Activated naive CD4-positive, alpha-beta T cell treated with anti-CD3 and anti-CD28 coated beads, Interleukin-2, amount 50 U/mL, for 24 hours (primary cell): ENCODE measurements around the gene SPATA13.

Source experiments
- H3K27ac Mint-ChIP-seq: one replicate; pipeline ENCODE4 v1.8.0; 2021; ENCODE audit warnings: mild to moderate bottlenecking, mixed read lengths
- H3K27me3 Mint-ChIP-seq: one replicate; pipeline ENCODE4 v1.8.0; 2021; ENCODE audit warnings: mixed read lengths
- H3K36me3 Mint-ChIP-seq: one replicate; pipeline ENCODE4 v1.8.0; 2021; ENCODE audit warnings: mixed read lengths
- H3K4me1 Mint-ChIP-seq: one replicate; pipeline ENCODE4 v1.8.0; 2021; ENCODE audit warnings: mixed read lengths
- H3K4me3 Mint-ChIP-seq: one replicate; pipeline ENCODE4 v1.8.0; 2021; ENCODE audit warnings: mild to moderate bottlenecking, mixed read lengths
- H3K9me3 Mint-ChIP-seq: one replicate; pipeline ENCODE4 v1.8.0; 2021; ENCODE audit warnings: mixed read lengths

SPATA13 gene

DNA sequence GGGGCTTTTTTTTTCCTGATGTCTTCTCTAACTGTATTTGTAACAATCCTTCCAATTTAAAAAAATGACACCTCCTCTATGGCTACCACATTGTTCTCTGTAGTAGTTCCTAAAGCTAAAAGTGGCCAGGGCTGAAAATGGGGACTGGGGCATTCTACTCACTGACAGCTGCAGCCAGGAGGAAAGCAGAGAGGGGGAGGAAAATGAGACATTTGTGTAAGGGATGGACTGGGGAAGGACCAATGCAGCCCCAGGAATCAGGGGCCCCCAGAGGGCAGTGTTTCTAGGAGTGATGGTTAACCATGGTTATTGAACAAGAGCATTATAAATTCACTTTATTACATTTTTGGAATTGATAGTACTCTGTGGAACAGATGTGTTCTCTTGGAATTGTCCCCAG lies 114.5 kb downstream of the SPATA13 start:
- H3K9me3 Mint-ChIP-seq: no peaks in the 10 kb centered on the region

DNA sequence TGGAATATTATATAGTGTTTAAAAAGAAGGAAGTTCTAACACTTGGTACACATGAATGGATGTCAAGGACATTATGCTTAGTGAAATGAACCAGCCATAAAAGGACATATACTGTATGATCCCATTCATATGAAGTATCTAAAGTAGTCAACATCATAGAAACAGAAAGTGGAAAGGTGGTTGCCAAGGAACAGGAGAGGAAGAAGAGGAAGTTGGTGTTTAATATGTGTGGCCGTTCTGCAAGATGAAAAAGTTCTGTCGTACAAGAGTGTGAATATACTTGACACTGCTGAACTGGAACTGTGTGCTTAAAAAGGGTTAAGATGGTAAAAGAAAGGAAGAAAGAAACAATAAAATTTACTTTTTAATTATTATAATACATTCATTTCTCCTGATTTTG lies 115.8 kb downstream of the SPATA13 start:
- peaks cover 94% of the 10 kb centered on the region for H3K4me1 Mint-ChIP-seq

More for the DNA sequence above, 114.5 kb downstream of the SPATA13 start:
- H3K27ac Mint-ChIP-seq: peak overlapping the region; percentile 98
- peaks cover 94% of the 10 kb centered on the region for H3K4me1 Mint-ChIP-seq
- peak overlapping the region; percentile 90 for H3K4me3 Mint-ChIP-seq
- H3K36me3 Mint-ChIP-seq: peaks cover 11% of the 10 kb centered on the region
- H3K27me3 Mint-ChIP-seq: no peaks in the 10 kb centered on the region

DNA sequence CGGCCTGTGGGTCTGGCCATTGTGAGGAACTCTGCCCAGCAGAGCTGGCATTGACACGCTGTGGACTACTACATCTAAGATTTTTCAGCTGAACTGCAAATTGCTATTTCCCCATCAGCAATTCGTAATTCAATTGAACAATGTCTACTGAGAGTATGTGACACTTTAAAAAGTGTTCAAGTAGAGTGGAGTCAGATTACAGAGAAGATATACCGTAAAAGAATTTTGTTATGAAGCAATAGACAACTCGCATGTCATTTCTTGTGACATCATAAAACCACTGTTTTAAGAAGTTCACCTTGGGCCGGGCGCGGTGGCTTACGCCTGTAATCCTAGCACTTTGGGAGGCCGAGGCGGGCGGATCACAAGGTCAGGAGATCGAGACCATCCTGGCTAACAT lies 116.3 kb downstream of the SPATA13 start:
- H3K4me1 Mint-ChIP-seq: peaks cover 94% of the 10 kb centered on the region
- H3K4me3 Mint-ChIP-seq: peak overlapping the region; percentile 70
- H3K36me3 Mint-ChIP-seq: peaks cover 11% of the 10 kb centered on the region
- H3K9me3 Mint-ChIP-seq: no peaks in the 10 kb centered on the region
- H3K27ac Mint-ChIP-seq: peak overlapping the region; percentile 72
- H3K27me3 Mint-ChIP-seq: no peaks in the 10 kb centered on the region

More for the DNA sequence above, 115.8 kb downstream of the SPATA13 start:
- H3K9me3 Mint-ChIP-seq: no peaks in the 10 kb centered on the region
- no peaks in the 10 kb centered on the region for H3K27me3 Mint-ChIP-seq
- peak overlapping the region; percentile 91 for H3K27ac Mint-ChIP-seq
- H3K36me3 Mint-ChIP-seq: peaks cover 11% of the 10 kb centered on the region
- peak overlapping the region; percentile 70 for H3K4me3 Mint-ChIP-seq

DNA sequence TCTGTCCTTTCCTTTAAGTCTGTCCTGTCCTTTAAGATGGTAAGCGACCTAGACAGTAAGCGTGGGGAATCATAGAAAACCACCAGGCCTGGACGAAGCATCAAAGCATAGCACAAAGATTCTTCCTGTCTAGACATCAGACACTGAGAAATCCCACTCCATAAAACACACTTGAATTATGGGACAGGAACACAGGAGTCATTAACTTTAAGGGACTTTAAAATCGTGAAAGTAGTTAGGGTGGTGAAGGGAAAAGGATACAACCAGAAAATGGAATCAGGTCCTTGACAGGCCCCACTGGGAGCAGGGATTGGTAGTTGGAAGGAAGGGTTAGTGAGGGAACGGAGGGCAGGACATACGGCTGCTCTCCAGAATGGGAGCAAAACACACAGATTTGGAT lies 117.2 kb downstream of the SPATA13 start:
- Mint-ChIP-seq H3K36me3 (peaks cover 10% of the 10 kb centered on the region), H3K27me3 (no peaks in the 10 kb centered on the region), H3K27ac (peak overlapping the region; percentile 95), H3K4me3 (peak overlapping the region; percentile 43), H3K4me1 (peaks cover 95% of the 10 kb centered on the region), H3K9me3 (no peaks in the 10 kb centered on the region)

DNA sequence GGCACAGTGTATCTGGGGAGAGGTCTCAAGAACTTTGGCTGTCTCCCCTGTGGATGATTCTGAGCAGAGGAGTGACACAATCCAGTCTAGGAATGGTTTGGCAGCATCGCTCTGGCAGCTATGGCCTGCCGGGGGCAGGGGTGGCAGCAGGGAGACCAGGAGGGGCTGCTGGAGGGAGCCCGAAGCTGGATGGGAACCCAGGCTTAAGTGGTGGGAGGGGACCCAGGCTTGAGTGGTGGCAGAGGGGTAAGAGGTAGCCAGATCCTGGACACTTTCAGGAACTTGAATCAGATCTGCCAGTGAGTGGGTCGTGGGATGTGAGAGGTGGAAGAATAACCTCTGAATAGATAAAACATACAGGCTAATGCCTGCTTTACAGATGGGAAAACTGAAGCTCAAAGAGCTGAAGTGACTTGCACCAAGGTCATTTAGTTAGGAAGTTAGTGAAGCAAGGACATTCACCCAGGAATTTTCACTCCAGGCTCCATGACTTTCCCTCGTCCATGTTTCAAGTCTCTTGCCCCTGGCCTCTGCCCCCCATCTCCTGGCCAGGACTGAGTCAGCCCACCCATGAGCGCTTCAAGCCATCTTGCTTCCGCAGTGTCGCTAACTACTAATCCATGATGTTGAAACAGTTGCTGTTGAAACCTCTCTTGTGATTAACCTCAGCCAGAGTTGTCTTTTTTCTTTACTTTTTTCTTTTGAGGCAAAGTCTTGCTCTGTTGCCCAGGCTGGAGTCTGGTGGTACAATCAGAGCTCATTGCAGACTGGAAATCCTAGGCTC lies 119.0 kb downstream of the SPATA13 start:
- Mint-ChIP-seq H3K9me3 (no peaks in the 10 kb centered on the region), H3K27ac (peak overlapping the region; percentile 80), H3K36me3 (peaks cover 7% of the 10 kb centered on the region), H3K4me1 (peaks cover 84% of the 10 kb centered on the region), H3K4me3 (no peak overlapping the region), H3K27me3 (no peaks in the 10 kb centered on the region)

DNA sequence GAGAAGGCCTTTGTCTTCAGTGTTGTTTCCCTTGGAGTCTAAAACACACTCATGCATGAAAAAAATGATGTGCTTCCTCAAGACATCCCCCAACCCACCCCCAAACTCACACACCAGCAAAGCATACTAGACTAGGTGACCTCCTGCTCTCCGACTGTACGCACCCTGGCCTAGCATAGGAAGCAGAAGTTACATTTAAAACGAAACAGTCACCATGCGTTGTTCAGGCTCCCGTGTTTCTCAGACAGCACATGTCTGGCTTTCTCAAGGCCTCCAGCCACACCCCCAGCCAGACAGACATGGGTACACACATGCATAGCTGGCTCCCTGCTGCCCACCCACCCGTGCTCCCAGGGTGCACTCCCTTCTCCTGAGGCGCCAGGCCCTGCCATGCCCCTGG lies 120.2 kb downstream of the SPATA13 start:
- Mint-ChIP-seq H3K27me3 (no peaks in the 10 kb centered on the region), H3K4me3 (no peak overlapping the region), H3K27ac (peak overlapping the region; percentile 70), H3K4me1 (peaks cover 72% of the 10 kb centered on the region), H3K9me3 (no peaks in the 10 kb centered on the region), H3K36me3 (peaks cover 7% of the 10 kb centered on the region)

DNA sequence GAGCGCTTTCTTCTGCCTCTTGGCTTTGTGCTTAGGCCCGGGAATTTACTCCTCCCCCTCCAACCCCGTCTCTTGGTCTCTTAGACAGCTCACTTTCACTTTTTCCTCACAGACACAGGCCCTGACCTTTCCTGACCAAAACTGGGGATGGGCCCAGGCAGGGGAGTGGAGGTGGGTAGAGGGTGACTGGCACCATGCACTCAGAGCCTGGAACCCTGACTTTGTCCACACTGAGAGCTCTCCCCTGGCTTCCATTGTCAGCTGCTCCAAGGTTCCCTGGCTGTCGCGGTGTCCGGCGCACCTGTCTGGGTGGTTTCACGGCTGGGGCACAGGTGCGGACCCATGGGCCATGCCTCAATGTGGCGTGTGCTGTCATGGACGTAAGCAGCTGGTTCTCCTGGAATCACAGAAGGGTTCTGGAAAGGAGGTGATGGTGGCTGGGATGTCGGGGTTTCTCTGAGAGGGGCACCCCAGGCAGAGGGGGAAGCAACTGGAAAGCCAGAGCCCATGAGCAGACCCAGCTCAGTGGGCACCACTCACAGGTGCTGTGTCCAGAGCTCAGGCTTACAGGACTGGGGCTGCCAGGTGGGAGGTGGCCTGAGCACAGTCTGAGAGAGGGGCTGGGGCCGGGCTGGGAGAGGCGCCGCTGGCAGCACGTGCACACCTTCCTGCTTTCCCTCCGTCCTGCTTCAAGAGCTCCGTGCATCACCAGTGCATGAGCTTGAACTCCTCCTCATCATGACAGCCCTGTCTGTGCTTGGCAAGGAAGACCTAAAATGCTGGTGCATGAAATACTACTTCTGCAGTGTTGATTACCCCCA lies 120.9 kb downstream of the SPATA13 start:
- peaks cover 65% of the 10 kb centered on the region for H3K4me1 Mint-ChIP-seq

DNA sequence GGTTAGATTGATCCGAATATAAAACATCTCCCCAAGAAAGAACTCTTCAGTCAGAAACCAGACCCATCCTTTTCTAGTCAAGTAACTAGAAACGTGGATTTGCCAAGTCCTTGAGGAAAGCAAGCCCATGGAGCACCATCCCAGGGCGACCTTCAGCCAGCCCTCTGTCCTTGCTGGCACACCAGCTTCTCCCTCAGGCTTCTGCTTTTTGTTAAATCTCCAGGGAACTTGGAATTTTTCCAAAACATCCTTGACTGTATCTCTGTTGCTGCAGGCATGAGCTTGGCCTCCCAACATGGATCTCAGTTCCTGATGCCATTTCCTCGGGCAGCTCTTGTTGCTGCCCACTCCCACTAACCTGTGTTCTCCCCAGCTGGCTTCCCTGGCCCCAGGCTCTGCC lies 121.7 kb downstream of the SPATA13 start:
- Mint-ChIP-seq H3K9me3 (no peaks in the 10 kb centered on the region), H3K4me3 (no peak overlapping the region), H3K36me3 (peaks cover 6% of the 10 kb centered on the region), H3K4me1 (peaks cover 57% of the 10 kb centered on the region), H3K27ac (peak overlapping the region; percentile 68), H3K27me3 (no peaks in the 10 kb centered on the region)

More for the DNA sequence above, 120.9 kb downstream of the SPATA13 start:
- Mint-ChIP-seq H3K27ac (peak overlapping the region; percentile 68), H3K36me3 (peaks cover 5% of the 10 kb centered on the region), H3K9me3 (no peaks in the 10 kb centered on the region), H3K4me3 (peak overlapping the region; percentile 26), H3K27me3 (no peaks in the 10 kb centered on the region)

DNA sequence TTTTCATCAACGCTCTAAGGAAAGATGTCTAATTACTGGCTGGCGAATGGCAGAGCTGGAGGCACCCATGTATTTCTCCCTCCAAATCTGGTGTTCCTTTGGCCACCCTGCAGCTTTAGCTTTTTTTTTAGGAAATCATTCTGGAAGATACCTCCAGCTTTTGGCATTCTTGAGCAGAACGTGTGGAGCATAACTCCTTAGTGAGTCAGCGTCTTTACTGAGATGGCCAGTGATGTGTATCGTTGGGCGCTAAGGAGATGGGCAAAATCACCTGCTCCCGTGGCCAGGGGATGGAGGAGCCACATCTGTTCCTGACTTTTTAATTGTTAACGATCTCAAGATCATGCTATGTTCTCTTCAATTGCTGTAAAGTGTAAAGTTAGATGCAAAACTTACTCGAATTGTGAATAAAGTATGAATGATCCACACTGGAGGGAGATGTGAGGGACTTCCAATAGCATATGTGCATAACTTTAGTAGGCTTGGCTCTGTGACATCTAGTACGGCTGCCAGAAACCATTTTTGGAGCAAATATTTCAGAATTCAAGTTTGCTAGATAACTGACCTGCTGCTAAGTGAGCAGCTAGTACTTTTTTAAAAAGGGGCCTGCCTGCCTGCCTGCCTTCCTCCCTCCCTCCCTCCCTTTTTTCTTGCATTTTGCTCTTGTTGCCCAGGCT lies 124.5 kb downstream of the SPATA13 start:
- Mint-ChIP-seq H3K27me3 (no peaks in the 10 kb centered on the region), H3K4me1 (peaks cover 31% of the 10 kb centered on the region), H3K4me3 (no peak overlapping the region), H3K9me3 (no peaks in the 10 kb centered on the region), H3K36me3 (peaks cover 16% of the 10 kb centered on the region), H3K27ac (no peak overlapping the region)

DNA sequence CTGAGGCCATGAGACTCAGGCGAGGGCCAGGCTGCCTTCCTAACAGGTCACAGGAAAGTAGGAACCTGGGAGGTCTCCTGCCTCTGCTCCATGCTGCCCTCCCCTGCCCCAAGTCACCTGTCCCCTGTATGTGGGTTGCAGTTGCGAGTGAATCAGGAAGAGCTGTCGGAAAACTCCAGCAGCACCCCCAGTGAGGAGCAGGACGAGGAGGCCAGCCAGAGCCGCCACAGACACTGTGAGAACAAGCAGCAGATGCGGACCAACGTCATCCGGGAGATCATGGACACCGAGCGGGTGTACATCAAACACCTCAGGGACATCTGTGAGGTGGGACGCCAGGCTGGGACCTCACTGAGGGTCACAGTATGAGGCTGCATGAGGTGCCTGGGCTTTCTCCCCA lies 126.1 kb downstream of the SPATA13 start:
- peaks cover 20% of the 10 kb centered on the region for H3K36me3 Mint-ChIP-seq
- H3K4me3 Mint-ChIP-seq: no peak overlapping the region
- peaks cover 16% of the 10 kb centered on the region for H3K4me1 Mint-ChIP-seq
- no peak overlapping the region for H3K27ac Mint-ChIP-seq
- H3K9me3 Mint-ChIP-seq: no peaks in the 10 kb centered on the region
- H3K27me3 Mint-ChIP-seq: no peaks in the 10 kb centered on the region

DNA sequence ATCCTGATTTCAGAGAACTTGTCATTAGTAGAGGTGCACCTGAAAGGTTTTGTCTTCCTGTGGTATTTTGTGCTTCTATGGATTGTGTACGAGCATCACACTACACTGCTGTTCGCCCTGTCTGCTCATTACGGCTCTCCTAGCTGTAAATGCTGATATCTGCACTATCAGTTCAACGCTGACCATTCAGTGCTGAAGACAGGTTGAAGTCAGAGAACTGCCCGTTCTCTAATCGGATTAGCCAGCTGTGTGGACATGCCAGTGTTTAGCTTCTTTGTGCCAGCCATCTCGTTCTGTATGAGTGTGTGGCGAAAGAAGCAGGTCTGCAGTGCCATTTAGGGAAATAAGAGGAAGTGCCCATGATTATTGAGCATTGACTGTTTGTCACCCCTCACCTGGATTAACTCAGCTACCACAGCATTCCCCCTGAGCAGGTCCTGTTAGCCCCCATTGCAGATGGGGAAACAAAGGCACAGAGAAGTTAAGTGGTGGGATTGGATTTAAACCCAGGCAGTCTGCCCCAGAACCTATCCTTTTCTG lies 127.3 kb downstream of the SPATA13 start:
- H3K27me3 Mint-ChIP-seq: no peaks in the 10 kb centered on the region
- peaks cover 26% of the 10 kb centered on the region for H3K36me3 Mint-ChIP-seq
- H3K4me3 Mint-ChIP-seq: no peak overlapping the region
- H3K4me1 Mint-ChIP-seq: peaks cover 9% of the 10 kb centered on the region
- no peaks in the 10 kb centered on the region for H3K9me3 Mint-ChIP-seq
- H3K27ac Mint-ChIP-seq: no peak overlapping the region

DNA sequence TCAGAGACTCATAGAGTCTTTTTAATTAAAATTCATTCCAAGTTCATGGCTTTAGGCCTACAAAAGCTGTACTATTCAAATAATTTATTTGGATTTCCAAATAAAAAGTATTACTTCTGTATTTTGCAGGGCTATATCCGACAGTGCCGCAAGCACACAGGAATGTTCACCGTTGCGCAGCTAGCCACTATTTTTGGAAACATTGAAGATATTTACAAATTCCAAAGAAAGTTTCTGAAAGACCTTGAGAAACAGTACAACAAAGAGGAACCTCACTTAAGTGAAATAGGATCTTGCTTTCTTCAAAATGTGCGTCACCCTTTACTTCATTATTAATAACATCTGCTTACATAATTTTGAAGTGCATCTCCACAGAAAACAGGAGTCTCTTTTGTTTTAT lies 128.3 kb downstream of the SPATA13 start:
- Mint-ChIP-seq H3K9me3 (no peaks in the 10 kb centered on the region), H3K4me3 (no peak overlapping the region), H3K27me3 (no peaks in the 10 kb centered on the region), H3K36me3 (peaks cover 28% of the 10 kb centered on the region), H3K27ac (no peak overlapping the region), H3K4me1 (peaks cover 4% of the 10 kb centered on the region)

DNA sequence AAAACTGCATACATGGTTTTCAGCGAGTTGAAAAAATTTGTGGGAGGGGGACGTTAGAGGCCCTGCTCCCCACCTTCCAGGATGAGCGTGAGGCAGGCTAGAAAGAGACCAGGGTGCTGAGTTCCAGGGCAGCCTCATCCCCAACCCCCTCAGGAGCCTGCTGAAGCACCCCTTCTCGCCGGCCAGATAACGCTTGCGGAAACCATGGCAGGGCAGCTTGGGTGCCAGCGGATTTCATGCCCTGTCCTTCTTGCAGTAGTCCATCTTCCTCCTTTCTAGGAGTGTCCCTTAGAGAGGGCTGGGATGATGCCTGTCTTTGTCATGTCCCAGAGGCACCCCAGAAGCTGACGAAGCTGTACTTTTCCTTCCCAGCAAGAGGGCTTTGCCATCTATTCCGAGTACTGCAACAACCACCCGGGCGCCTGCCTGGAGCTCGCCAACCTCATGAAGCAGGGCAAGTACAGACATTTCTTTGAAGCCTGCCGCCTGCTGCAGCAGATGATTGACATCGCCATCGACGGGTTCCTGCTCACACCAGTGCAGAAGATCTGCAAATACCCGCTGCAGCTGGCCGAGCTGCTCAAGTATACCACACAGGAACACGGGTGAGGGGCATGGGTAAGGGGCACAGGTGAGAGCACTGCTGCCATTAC lies 129.9 kb downstream of the SPATA13 start:
- Mint-ChIP-seq H3K9me3 (no peaks in the 10 kb centered on the region), H3K27me3 (no peaks in the 10 kb centered on the region), H3K4me3 (no peak overlapping the region), H3K27ac (no peak overlapping the region), H3K36me3 (peaks cover 31% of the 10 kb centered on the region), H3K4me1 (peaks cover 4% of the 10 kb centered on the region)

DNA sequence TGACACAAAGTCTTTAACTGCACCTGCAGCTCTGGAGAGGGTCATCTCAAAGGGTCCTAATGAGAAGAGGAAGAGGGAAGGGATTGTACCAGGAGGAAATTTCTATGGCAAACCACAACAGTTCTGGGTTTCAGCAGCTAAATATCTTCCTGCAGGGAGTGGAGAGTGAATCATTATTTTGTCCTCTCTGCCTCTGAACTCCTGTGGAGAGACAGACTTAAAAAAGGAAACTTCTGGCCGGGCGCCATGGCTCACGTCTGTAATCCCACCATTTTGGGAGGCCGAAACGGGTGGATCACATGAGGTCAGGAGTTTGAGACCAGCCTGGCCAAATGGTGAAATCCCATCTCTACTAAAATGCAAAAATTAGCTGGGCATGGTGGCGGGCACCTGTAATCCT lies 132.0 kb downstream of the SPATA13 start:
- no peak overlapping the region for H3K27ac Mint-ChIP-seq
- H3K27me3 Mint-ChIP-seq: no peaks in the 10 kb centered on the region
- H3K36me3 Mint-ChIP-seq: peaks cover 41% of the 10 kb centered on the region
- H3K4me3 Mint-ChIP-seq: no peak overlapping the region
- peaks cover 4% of the 10 kb centered on the region for H3K4me1 Mint-ChIP-seq
- no peaks in the 10 kb centered on the region for H3K9me3 Mint-ChIP-seq

DNA sequence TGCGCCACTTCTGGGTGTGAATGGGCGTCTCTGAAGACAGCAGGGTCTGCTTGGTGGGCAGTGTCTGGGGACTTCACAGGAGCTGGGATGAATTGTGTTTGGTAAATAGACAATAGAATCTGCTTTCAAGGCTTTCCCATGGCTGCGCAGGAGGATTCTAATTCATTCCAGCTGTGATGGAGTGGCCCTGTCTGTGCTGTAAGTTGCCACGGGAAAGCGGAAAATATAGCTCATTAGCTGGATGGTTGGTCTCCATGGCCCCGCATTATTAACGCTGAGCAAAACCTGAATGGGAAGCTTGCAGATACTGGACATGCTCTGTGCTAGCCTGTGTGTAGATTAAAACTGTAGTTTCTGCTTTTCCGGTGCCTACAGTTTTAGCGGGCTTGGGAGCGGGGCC lies 133.2 kb downstream of the SPATA13 start:
- Mint-ChIP-seq H3K4me3 (no peak overlapping the region), H3K9me3 (no peaks in the 10 kb centered on the region), H3K27ac (peak overlapping the region; percentile 17), H3K36me3 (peaks cover 39% of the 10 kb centered on the region), H3K27me3 (no peaks in the 10 kb centered on the region), H3K4me1 (peaks cover 4% of the 10 kb centered on the region)
